Measurements from ENCODE around the gene TP53INP2.

DNA sequence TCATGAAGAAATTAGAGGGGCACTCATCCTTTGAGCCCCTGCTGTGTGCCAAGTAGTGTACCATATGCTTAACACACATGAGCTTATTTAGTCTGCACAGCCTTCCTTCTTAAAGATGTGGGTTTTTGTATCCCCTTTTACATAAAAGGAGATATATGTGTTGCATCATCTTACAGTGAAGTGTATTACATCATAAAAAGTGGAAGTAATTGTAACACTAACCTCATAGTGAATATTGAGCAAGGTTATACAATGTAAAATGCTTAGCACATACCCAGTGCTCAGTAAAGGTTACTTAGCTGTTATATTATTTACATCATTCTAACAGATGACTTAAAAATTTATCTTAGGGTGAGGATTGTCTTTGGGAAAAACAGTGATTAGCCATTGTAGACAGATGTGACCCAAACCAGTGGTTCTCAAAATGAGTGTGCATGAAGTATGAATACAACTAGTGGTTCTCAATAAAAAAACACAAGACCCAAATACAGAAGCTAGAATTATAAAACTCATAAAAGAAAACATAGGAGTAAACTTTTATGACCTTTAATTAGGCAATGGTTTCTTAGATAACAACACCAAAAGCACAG lies 23.5 kb upstream of the TP53INP2 start:
- TF ChIP-seq POLR2A (IDR thresholded peaks at IDR 0.05; ENCODE audit: low read depth, low read length) = no peak
- TF ChIP-seq SMC3 (IDR thresholded peaks at IDR 0.05; ENCODE audit: low read depth, low read length) = no peak
- TF ChIP-seq CEBPB (IDR thresholded peaks at IDR 0.05; ENCODE audit: low read depth, low read length) = peak; percentile 86
- TF ChIP-seq, protein P1, sequence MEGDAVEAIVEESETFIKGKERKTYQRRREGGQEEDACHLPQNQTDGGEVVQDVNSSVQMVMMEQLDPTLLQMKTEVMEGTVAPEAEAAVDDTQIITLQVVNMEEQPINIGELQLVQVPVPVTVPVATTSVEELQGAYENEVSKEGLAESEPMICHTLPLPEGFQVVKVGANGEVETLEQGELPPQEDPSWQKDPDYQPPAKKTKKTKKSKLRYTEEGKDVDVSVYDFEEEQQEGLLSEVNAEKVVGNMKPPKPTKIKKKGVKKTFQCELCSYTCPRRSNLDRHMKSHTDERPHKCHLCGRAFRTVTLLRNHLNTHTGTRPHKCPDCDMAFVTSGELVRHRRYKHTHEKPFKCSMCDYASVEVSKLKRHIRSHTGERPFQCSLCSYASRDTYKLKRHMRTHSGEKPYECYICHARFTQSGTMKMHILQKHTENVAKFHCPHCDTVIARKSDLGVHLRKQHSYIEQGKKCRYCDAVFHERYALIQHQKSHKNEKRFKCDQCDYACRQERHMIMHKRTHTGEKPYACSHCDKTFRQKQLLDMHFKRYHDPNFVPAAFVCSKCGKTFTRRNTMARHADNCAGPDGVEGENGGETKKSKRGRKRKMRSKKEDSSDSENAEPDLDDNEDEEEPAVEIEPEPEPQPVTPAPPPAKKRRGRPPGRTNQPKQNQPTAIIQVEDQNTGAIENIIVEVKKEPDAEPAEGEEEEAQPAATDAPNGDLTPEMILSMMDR (conservative IDR thresholded peaks at IDR 0.05; ENCODE audit: low read depth, low read length) = no peak
- TF ChIP-seq RCOR1 (IDR thresholded peaks at IDR 0.05; ENCODE audit: insufficient replicate concordance, low read length) = no peak
- TF ChIP-seq, protein P2, sequence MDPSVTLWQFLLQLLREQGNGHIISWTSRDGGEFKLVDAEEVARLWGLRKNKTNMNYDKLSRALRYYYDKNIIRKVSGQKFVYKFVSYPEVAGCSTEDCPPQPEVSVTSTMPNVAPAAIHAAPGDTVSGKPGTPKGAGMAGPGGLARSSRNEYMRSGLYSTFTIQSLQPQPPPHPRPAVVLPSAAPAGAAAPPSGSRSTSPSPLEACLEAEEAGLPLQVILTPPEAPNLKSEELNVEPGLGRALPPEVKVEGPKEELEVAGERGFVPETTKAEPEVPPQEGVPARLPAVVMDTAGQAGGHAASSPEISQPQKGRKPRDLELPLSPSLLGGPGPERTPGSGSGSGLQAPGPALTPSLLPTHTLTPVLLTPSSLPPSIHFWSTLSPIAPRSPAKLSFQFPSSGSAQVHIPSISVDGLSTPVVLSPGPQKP (IDR thresholded peaks at IDR 0.05; ENCODE audit: borderline replicate concordance, low read depth, low read length) = no peak
- TF ChIP-seq, protein P3, sequence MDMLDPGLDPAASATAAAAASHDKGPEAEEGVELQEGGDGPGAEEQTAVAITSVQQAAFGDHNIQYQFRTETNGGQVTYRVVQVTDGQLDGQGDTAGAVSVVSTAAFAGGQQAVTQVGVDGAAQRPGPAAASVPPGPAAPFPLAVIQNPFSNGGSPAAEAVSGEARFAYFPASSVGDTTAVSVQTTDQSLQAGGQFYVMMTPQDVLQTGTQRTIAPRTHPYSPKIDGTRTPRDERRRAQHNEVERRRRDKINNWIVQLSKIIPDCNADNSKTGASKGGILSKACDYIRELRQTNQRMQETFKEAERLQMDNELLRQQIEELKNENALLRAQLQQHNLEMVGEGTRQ (IDR thresholded peaks at IDR 0.05; ENCODE audit: low read depth, low read length) = no peak
- no peak for TF ChIP-seq MAFK (IDR thresholded peaks at IDR 0.05; ENCODE audit: low read depth, low read length)
- TF ChIP-seq BHLHE40 (IDR thresholded peaks at IDR 0.05; ENCODE audit: low read depth, low read length) = no peak
